Mesothelial cell of epicardium (in vitro differentiated cells): ENCODE results near the gene ZSCAN30. TPM values are rescaled to one million over a fixed set of nuclear protein-coding genes. Genes with fewer than 3 reads are reported as not detected.
A peak's percentile ranks its signal among the peaks of the same experiment; 100 is the strongest.

Source experiments
- DNase-seq, 2 experiments: peaks; one replicate each; pipeline ENCODE4 v3.0.0; 2021; ENCODE audit warnings: low spot score in 2 of 2; ENCODE audit not compliant: unreplicated experiment in 2 of 2
- H3K27ac Mint-ChIP-seq: 2 replicates; pipeline ENCODE4 v1.8.0; 2021; ENCODE audit warnings: mixed read lengths
- H3K27me3 Mint-ChIP-seq: 2 replicates; pipeline ENCODE4 v1.8.0; 2021; ENCODE audit warnings: low read depth, mixed read lengths
- H3K36me3 Mint-ChIP-seq: 2 replicates; pipeline ENCODE4 v1.8.0; 2021; ENCODE audit warnings: mixed read lengths
- H3K4me1 Mint-ChIP-seq: 2 replicates; pipeline ENCODE4 v1.8.0; 2021; ENCODE audit warnings: mixed read lengths
- H3K4me3 Mint-ChIP-seq: 2 replicates; pipeline ENCODE4 v1.8.0; 2021; ENCODE audit warnings: mild to moderate bottlenecking, moderate library complexity, mixed read lengths
- H3K9me3 Mint-ChIP-seq: 2 replicates; pipeline ENCODE4 v1.8.0; 2021; ENCODE audit warnings: mixed read lengths
- CTCF ChIP-seq: fragments of 200-600 bp; sonication (generic); IDR thresholded peaks from one replicate; pipeline ENCODE4 v1.5.0; 2021; ENCODE audit warnings: antibody characterized with exemption; ENCODE audit not compliant: unreplicated experiment
- total RNA-seq: library from RNA; stranded (reverse); gene quantifications from 3 replicates; pipeline ENCODE4 v1.2.1, GENCODE V29; 2021

ZSCAN30 gene
- total RNA-seq, 1 donor from 2014 or later: 27.1 TPM

- peak overlapping the region; percentile 16 for H3K27ac Mint-ChIP-seq
- DNase-seq: no peak
- H3K4me1 Mint-ChIP-seq: peaks cover 4% of the 10 kb centered on the region
- H3K27me3 Mint-ChIP-seq: no peaks in the 10 kb centered on the region
- H3K4me3 Mint-ChIP-seq: no peak overlapping the region
- H3K36me3 Mint-ChIP-seq: peaks cover 10% of the 10 kb centered on the region
- no peak for TF ChIP-seq CTCF
- H3K9me3 Mint-ChIP-seq: peaks cover 12% of the 10 kb centered on the region
Observed at GRCh38 chr18:35203067-35203466, 87.0 kb downstream of the ZSCAN30 start.

- TF ChIP-seq CTCF: no peak
- Mint-ChIP-seq H3K27me3 (no peaks in the 10 kb centered on the region), H3K4me3 (no peak overlapping the region), H3K27ac (peak overlapping the region; percentile 14), H3K9me3 (peaks cover 12% of the 10 kb centered on the region), H3K4me1 (peaks cover 4% of the 10 kb centered on the region), H3K36me3 (peaks cover 10% of the 10 kb centered on the region)
- DNase-seq: no peak
Observed at GRCh38 chr18:35201256-35201931, 88.6 kb downstream of the ZSCAN30 start.

Other genes with a start within 250 kb of the ZSCAN30 start
- 15.8 to 19.6 TPM (median 17.1 TPM) in 3 replicates for gene MAPRE2, start 248.8 kb downstream of the ZSCAN30 start, total RNA-seq
- gene ZNF397, start 49.2 kb downstream of the ZSCAN30 start, total RNA-seq: 40.8 to 44.2 TPM (median 43.3 TPM) in 3 replicates
- 55.3 to 61.4 TPM (median 58.0 TPM) in 3 replicates for gene ZNF24, start 54.2 kb upstream of the ZSCAN30 start, total RNA-seq
- gene ZNF396, start 87.1 kb upstream of the ZSCAN30 start, total RNA-seq: 1.2 to 1.8 TPM (median 1.6 TPM) in 3 replicates
- 29.2 to 33.2 TPM (median 30.0 TPM) in 3 replicates for gene INO80C, start 207.7 kb upstream of the ZSCAN30 start, total RNA-seq